GM06990 (cell line): ENCODE data around the gene ZNF557.

Experiments
- DNase-seq: peaks from one replicate; pipeline ENCODE4 v3.0.0-alpha.2; 2011; ENCODE audit not compliant: insufficient read length; ENCODE audit errors: extremely low read depth
- H3K27me3 ChIP-seq: replicated peaks from 2 replicates; pipeline ENCODE4 v1.6.0; 2011; ENCODE audit warnings: low read length; ENCODE audit not compliant: control insufficient read depth, insufficient read depth
- H3K36me3 ChIP-seq: 2 replicates; pipeline ENCODE4 v1.5.1; 2011; ENCODE audit warnings: low read length; ENCODE audit not compliant: control insufficient read depth, insufficient read depth
- H3K4me3 ChIP-seq: replicated peaks from 2 replicates; pipeline ENCODE4 v1.5.1; 2011; ENCODE audit warnings: low read depth, mild to moderate bottlenecking, control low read depth, low read length
- TF ChIP-seq, protein P1 (sequence below): IDR thresholded peaks from 2 replicates; pipeline ENCODE4 v1.5.1; 2011; ENCODE audit warnings: low read length, control low read depth, mild to moderate bottlenecking, inconsistent platforms; ENCODE audit not compliant: insufficient read depth, poor library complexity, severe bottlenecking

ZNF557 gene

GRCh38 chr19:7104747-7105447 is 35.4 kb downstream of the ZNF557 start:
- Histone ChIP-seq H3K36me3 (no peaks in the 10 kb centered on the region), H3K4me3 (no peak overlapping the region), H3K27me3 (no peaks in the 10 kb centered on the region)
- no peak for DNase-seq
- TF ChIP-seq, protein P1, sequence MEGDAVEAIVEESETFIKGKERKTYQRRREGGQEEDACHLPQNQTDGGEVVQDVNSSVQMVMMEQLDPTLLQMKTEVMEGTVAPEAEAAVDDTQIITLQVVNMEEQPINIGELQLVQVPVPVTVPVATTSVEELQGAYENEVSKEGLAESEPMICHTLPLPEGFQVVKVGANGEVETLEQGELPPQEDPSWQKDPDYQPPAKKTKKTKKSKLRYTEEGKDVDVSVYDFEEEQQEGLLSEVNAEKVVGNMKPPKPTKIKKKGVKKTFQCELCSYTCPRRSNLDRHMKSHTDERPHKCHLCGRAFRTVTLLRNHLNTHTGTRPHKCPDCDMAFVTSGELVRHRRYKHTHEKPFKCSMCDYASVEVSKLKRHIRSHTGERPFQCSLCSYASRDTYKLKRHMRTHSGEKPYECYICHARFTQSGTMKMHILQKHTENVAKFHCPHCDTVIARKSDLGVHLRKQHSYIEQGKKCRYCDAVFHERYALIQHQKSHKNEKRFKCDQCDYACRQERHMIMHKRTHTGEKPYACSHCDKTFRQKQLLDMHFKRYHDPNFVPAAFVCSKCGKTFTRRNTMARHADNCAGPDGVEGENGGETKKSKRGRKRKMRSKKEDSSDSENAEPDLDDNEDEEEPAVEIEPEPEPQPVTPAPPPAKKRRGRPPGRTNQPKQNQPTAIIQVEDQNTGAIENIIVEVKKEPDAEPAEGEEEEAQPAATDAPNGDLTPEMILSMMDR = no peak

DNA sequence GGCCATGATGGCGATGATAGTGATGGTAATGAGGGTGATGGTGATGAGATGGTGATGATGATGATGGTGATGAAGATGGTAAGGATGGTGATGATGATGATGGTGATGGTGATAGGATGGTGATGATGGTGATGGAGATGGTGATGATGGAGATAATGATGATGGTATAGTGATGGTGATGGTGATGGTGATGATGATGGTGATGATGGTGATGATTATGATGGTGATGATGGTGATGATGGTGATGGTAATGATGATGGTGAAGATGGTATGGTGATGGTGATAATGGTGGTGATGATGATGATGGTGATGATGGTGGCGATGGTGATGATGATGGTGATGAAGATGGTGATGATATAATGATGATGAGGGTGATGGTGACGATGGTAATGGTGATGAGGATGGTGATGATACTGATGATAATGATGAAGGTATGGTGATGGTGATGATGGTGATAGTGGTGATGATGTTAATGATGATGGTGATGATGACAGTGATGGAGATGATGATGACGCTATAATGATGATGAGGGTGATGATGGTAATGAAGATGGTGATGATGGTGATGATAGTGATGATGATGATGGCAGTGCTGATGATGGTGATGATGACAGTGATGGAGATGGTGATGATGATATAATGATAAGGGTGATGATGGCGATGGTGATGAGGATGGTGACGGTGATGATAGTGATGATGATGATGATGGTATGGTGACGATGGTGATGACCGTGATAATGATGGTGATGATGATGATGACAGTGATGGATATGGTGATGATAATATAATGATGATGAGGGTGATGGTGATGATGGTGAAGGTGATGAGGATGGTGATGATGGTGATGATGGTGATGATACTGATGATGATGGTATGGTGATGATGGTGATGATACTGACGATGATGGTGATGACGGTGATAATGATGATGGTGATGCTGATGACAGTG is 37.5 kb downstream of the ZNF557 start:
- TF ChIP-seq, protein P1 = no peak
- Histone ChIP-seq H3K4me3 (no peak overlapping the region), H3K27me3 (no peaks in the 10 kb centered on the region), H3K36me3 (no peaks in the 10 kb centered on the region)
- no peak for DNase-seq

DNA sequence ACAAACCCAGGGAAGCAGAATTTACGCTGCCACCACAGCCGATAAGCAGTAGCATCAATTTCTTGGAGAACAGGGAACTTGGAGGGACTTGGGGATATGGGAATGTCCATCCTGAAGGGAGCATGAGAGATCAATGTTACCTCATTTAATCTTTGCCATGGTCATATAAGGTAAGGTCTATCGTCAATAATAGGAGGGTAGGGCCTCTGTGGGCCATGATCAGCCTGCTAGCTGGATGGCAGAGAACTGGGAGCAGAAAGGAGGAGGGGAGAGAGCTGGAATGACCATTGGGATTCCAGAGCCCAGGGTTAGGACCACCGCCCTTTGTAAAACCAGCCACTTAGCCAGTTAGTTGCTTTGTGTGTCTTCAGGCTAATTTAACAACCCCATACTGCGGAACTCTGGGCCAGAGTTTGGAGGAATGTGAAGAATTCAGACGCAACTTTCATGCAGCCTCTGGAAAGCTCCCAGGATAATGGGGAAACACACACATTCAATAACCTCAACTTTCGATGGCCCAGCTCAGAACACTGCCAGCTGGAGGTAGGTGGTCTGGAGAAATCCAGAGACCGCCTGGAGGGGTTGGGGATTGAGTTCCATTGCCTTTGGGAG is 40.3 kb downstream of the ZNF557 start:
- TF ChIP-seq, protein P1 = no peak
- H3K4me3 ChIP-seq = no peak overlapping the region
- no peak for DNase-seq
- H3K36me3 ChIP-seq = no peaks in the 10 kb centered on the region
- H3K27me3 ChIP-seq = no peaks in the 10 kb centered on the region

GRCh38 chr19:7112675-7113074 is 43.2 kb downstream of the ZNF557 start:
- Histone ChIP-seq H3K4me3 (no peak overlapping the region), H3K27me3 (no peaks in the 10 kb centered on the region), H3K36me3 (peaks cover 5% of the 10 kb centered on the region)
- DNase-seq = no peak
- TF ChIP-seq, protein P1 = no peak

- Histone ChIP-seq H3K27me3 (no peaks in the 10 kb centered on the region), H3K36me3 (peaks cover 5% of the 10 kb centered on the region)
- TF ChIP-seq, protein P1 = no peak
Observed at GRCh38 chr19:7113233-7113632, 43.7 kb downstream of the ZNF557 start.

More at GRCh38 chr19:7113233-7113632, 43.7 kb downstream of the ZNF557 start:
- no peak for DNase-seq
- no peak overlapping the region for H3K4me3 ChIP-seq
